SH-SY5Y (cell line): ENCODE data around the gene CCNYL1.

Experiments used
- GATA2 ChIP-seq: IDR thresholded peaks from 2 replicates; pipeline ENCODE4 v1.6.1; 2011; ENCODE audit warnings: mild to moderate bottlenecking, low read depth, low read length
- GATA3 ChIP-seq: IDR thresholded peaks from 2 replicates; pipeline ENCODE4 v1.6.1; 2011; ENCODE audit warnings: low read depth, mild to moderate bottlenecking, low read length, moderate library complexity

DNA sequence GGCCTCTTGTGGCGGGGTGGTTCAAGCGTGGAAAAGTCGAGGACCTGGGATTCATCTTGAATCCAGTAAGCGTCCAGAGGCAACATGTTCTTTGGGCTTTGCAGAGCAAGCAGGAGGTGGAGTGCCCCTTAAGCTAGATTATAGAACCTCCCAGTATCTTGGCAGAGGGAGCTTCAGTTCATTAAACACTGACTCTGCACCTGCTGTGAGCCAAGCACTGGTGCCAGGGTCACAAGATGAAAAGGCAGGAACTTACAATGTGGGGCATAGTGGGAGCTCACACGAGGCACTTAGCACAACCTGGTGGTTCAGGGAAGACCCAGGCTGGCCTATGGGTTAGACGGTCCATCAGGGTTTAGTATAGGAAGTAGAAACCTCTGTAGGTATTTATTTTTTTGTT, 65.7 kb downstream of the CCNYL1 start:
- TF ChIP-seq GATA2, result no peak
- TF ChIP-seq GATA3, result no peak
